ENCODE measurements around the gene HAO2. TPM values are rescaled to one million over a fixed set of nuclear protein-coding genes. Genes with fewer than 3 reads are reported as not detected.

The HAO2 gene
- total RNA-seq, 1 donor from 2014 or later = not detected

GRCh38 chr1:119366424-119366823 lies 2.2 kb upstream of the HAO2 start:
- peaks cover 3% of the 10 kb centered on the region for H3K4me1 Mint-ChIP-seq (ENCODE audit: low read depth)
- H3K36me3 Mint-ChIP-seq (ENCODE audit: insufficient read depth) = no peaks in the 10 kb centered on the region
- H3K27me3 Mint-ChIP-seq = peaks cover 22% of the 10 kb centered on the region
- no peak for TF ChIP-seq CTCF (IDR thresholded peaks at IDR 0.05; ENCODE audit: unreplicated experiment)
- H3K27ac Mint-ChIP-seq = no peak overlapping the region
- DNase-seq (ENCODE audit: low spot score, unreplicated experiment) = no peak
- no peaks in the 10 kb centered on the region for H3K9me3 Mint-ChIP-seq (ENCODE audit: low read depth)
- no peak overlapping the region for H3K4me3 Mint-ChIP-seq (ENCODE audit: low read depth)

- H3K9me3 Mint-ChIP-seq (ENCODE audit: low read depth) = no peaks in the 10 kb centered on the region
- peaks cover 2% of the 10 kb centered on the region for H3K4me1 Mint-ChIP-seq (ENCODE audit: low read depth)
- no peak overlapping the region for H3K27ac Mint-ChIP-seq
- H3K4me3 Mint-ChIP-seq (ENCODE audit: low read depth) = no peak overlapping the region
- DNase-seq (ENCODE audit: low spot score, unreplicated experiment) = no peak
- no peaks in the 10 kb centered on the region for H3K36me3 Mint-ChIP-seq (ENCODE audit: insufficient read depth)
- H3K27me3 Mint-ChIP-seq = peaks cover 22% of the 10 kb centered on the region
- TF ChIP-seq CTCF (IDR thresholded peaks at IDR 0.05; ENCODE audit: unreplicated experiment) = peak; percentile 94
Observed at GRCh38 chr1:119367432-119368124, 1.0 kb upstream of the HAO2 start.

GRCh38 chr1:119370748-119371147 lies 2.2 kb downstream of the HAO2 start:
- DNase-seq (ENCODE audit: low spot score, unreplicated experiment) = no peak
- Mint-ChIP-seq H3K27ac (no peak overlapping the region), H3K4me1 (ENCODE audit: low read depth) (no peaks in the 10 kb centered on the region), H3K27me3 (peaks cover 20% of the 10 kb centered on the region), H3K36me3 (ENCODE audit: insufficient read depth) (no peaks in the 10 kb centered on the region), H3K4me3 (ENCODE audit: low read depth) (no peak overlapping the region), H3K9me3 (ENCODE audit: low read depth) (no peaks in the 10 kb centered on the region)
- TF ChIP-seq CTCF (IDR thresholded peaks at IDR 0.05; ENCODE audit: unreplicated experiment) = no peak

GRCh38 chr1:119371815-119372214 lies 3.2 kb downstream of the HAO2 start:
- no peaks in the 10 kb centered on the region for H3K9me3 Mint-ChIP-seq (ENCODE audit: low read depth)
- H3K4me3 Mint-ChIP-seq (ENCODE audit: low read depth) = no peak overlapping the region
- H3K4me1 Mint-ChIP-seq (ENCODE audit: low read depth) = no peaks in the 10 kb centered on the region
- H3K27ac Mint-ChIP-seq = no peak overlapping the region
- H3K27me3 Mint-ChIP-seq = peaks cover 16% of the 10 kb centered on the region
- H3K36me3 Mint-ChIP-seq (ENCODE audit: insufficient read depth) = no peaks in the 10 kb centered on the region
- no peak for TF ChIP-seq CTCF (IDR thresholded peaks at IDR 0.05; ENCODE audit: unreplicated experiment)
- no peak for DNase-seq (ENCODE audit: low spot score, unreplicated experiment)

GRCh38 chr1:119372503-119373086 lies 4.0 kb downstream of the HAO2 start:
- peak overlapping the region; percentile 18 for H3K27ac Mint-ChIP-seq
- no peaks in the 10 kb centered on the region for H3K36me3 Mint-ChIP-seq (ENCODE audit: insufficient read depth)
- H3K9me3 Mint-ChIP-seq (ENCODE audit: low read depth) = no peaks in the 10 kb centered on the region
- no peaks in the 10 kb centered on the region for H3K4me1 Mint-ChIP-seq (ENCODE audit: low read depth)
- peak; percentile 23 for DNase-seq (ENCODE audit: low spot score, unreplicated experiment)
- peak; percentile 52 for TF ChIP-seq CTCF (IDR thresholded peaks at IDR 0.05; ENCODE audit: unreplicated experiment)
- H3K4me3 Mint-ChIP-seq (ENCODE audit: low read depth) = no peak overlapping the region
- peaks cover 16% of the 10 kb centered on the region for H3K27me3 Mint-ChIP-seq

Data from progenitor cell of endocrine pancreas (in vitro differentiated cells).